RPMI7951 (cell line): ENCODE results near the gene TNFRSF11A. TPM values are rescaled to one million over a fixed set of nuclear protein-coding genes. Genes with fewer than 3 reads are reported as not detected.
A peak's percentile ranks its signal among the peaks of the same experiment; 100 is the strongest.

Source experiments
- DNase-seq: peaks from one replicate; pipeline ENCODE4 v3.0.0-alpha.2; 2012; ENCODE audit warnings: low read depth
- total RNA-seq: library from RNA; depleted of rRNA; stranded (reverse); fragments of >200 nt; shearing (Covaris generic); gene quantifications from 2 replicates; pipeline ENCODE4 v1.2.3, GENCODE V29; 2014; rRNA removed

Gene TNFRSF11A
- total RNA-seq, 1 experiment from 2014 or later: 0.36 TPM

GRCh38 chr18:62413206-62413605 is 88.1 kb downstream of the TNFRSF11A start:
- DNase-seq: no peak

- DNase-seq: no peak
Measured at GRCh38 chr18:62418258-62418657, 93.1 kb downstream of the TNFRSF11A start.

GRCh38 chr18:62420151-62420512 is 95.0 kb downstream of the TNFRSF11A start:
- DNase-seq: peak; percentile 74

GRCh38 chr18:62420513-62421209 is 95.6 kb downstream of the TNFRSF11A start:
- DNase-seq: peak; percentile 82

- peak; percentile 89 for DNase-seq
Measured at GRCh38 chr18:62425465-62426190, 100.5 kb downstream of the TNFRSF11A start.

GRCh38 chr18:62426191-62426488 is 101.0 kb downstream of the TNFRSF11A start:
- DNase-seq: no peak

GRCh38 chr18:62432176-62432575 is 107.1 kb downstream of the TNFRSF11A start:
- DNase-seq: no peak

- DNase-seq: no peak
Measured at GRCh38 chr18:62434798-62435197, 109.7 kb downstream of the TNFRSF11A start.

- no peak for DNase-seq
Measured at GRCh38 chr18:62435435-62436031, 110.4 kb downstream of the TNFRSF11A start.

GRCh38 chr18:62436636-62437234 is 111.6 kb downstream of the TNFRSF11A start:
- DNase-seq: no peak

GRCh38 chr18:62437235-62438017 is 112.3 kb downstream of the TNFRSF11A start:
- peak; percentile 43 for DNase-seq

GRCh38 chr18:62438018-62438329 is 112.9 kb downstream of the TNFRSF11A start:
- DNase-seq: no peak

GRCh38 chr18:62438402-62438801 is 113.3 kb downstream of the TNFRSF11A start:
- no peak for DNase-seq

- no peak for DNase-seq
Measured at GRCh38 chr18:62438866-62439265, 113.8 kb downstream of the TNFRSF11A start.

Other genes starting within 250 kb of the TNFRSF11A start
- 18.5 and 19.9 TPM in 2 replicates for gene PIGN, start 138.3 kb upstream of the TNFRSF11A start, total RNA-seq
- 16.7 and 19.5 TPM in 2 replicates for gene RELCH, start 138.1 kb upstream of the TNFRSF11A start, total RNA-seq
- gene ZCCHC2, start 197.7 kb downstream of the TNFRSF11A start, total RNA-seq: 2.1 and 3.8 TPM in 2 replicates